ENCODE results near the gene ERBB4.

DNA sequence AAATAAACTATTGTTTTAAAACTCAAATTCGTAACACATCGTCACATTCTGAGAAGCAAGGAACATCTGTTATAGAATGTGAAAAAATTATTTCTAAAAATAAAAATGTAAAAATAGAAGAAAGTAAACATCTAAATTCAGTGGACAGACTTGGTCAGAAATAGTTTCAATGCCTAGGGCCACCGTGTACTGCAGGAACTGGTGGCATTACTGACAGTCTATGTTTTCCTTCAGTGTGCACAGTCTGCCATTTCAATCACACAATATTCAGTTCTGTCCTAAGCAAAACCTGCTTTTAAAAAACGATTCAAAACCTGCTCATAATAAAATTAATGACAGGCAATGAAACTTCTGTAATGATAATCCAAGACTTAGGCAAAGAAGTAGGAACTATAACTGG is 190.1 kb downstream of the ERBB4 start:
- TF ChIP-seq CTCF (IDR thresholded peaks at IDR 0.05; ENCODE audit: insufficient read depth, low read depth, low read length) = no peak
- TF ChIP-seq EZH2 (IDR thresholded peaks at IDR 0.05; ENCODE audit: insufficient read depth, low read length) = no peak

Data from astrocyte (in vitro differentiated cells and primary cell).